Activated CD4-positive, alpha-beta T cell treated with anti-CD3 and anti-CD28 coated beads, Interleukin-2, amount 10 ng/mL, durations not matched to agents 24 days and 14 days (primary cell): ENCODE results near the gene NAA60. TPM values are rescaled to one million over a fixed set of nuclear protein-coding genes. Genes with fewer than 3 reads are reported as not detected.

Experiments
- DNase-seq: peaks from one replicate; pipeline ENCODE4 v3.0.0; 2022
- H3K27ac Mint-ChIP-seq: one replicate; pipeline ENCODE4 v1.8.0; 2022; ENCODE audit warnings: mild to moderate bottlenecking, mixed read lengths
- H3K27me3 Mint-ChIP-seq: one replicate; pipeline ENCODE4 v1.8.0; 2022; ENCODE audit warnings: mixed read lengths
- H3K36me3 Mint-ChIP-seq: one replicate; pipeline ENCODE4 v1.8.0; 2022; ENCODE audit warnings: low read depth, mild to moderate bottlenecking, mixed read lengths
- H3K4me1 Mint-ChIP-seq: one replicate; pipeline ENCODE4 v1.8.0; 2021; ENCODE audit warnings: mixed read lengths
- H3K4me3 Mint-ChIP-seq: one replicate; pipeline ENCODE4 v1.8.0; 2022; ENCODE audit warnings: mild to moderate bottlenecking, moderate library complexity, mixed read lengths
- H3K9me3 Mint-ChIP-seq: one replicate; pipeline ENCODE4 v1.8.0; 2021; ENCODE audit warnings: mixed read lengths
- intact Hi-C: fragments of 100-400 bp; cut with micrococcal nuclease; formaldehyde crosslinking; loops from one replicate; pipeline ENCODE4 v1.15.1; 2023
- total RNA-seq: library from RNA; stranded (reverse); gene quantifications from 2 replicates; pipeline ENCODE4 v1.2.3, GENCODE V29; 2022

NAA60 gene
- total RNA-seq, 1 donor from 2014 or later, result 31.4 TPM

DNA sequence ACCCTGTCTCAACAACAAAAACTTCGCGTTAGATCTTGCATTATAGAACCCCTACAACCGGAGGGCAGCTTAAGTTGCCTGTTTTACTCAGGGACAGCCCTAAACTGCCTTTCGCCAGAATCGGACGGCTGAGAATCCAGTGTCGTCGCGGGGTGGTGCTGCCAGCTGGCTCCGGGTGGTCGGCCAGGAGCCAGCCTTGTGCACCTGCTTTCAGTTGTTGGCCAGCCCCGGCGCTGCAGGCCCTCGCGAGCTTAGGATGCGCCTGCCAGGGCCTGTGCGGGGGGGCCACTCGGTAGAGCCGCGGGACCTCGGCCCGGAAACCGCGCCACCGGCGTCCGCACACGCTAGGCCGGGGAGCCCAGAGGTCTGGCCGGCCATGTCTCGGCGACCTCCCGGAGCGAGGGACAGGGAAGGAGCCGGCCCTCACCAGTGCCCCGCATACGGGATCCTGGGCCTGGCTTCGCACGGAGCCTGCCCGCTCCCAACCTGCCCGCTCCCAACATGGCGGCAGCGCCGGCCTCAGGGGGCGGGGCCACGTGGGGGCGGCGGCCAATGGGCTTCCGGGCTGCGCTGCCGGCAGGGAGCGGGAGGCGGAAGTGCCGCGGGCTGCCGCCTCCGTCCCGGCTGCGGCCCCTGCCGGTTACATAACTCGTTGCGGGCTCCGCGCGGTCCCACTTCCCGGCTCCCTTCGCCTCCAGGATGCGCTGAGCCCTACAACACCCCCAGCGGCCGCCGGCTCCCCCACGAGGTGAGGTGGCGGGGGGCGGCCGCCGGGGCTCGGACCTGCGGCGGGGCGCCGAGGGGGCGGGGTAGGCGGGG is 14.2 kb downstream of the NAA60 start:
- Mint-ChIP-seq H3K36me3 (peaks cover 8% of the 10 kb centered on the region), H3K27me3 (no peaks in the 10 kb centered on the region), H3K4me1 (peaks cover 39% of the 10 kb centered on the region), H3K27ac (peak overlapping the region; percentile 84), H3K9me3 (no peaks in the 10 kb centered on the region), H3K4me3 (peak overlapping the region; percentile 85)
- DNase-seq, result peak; percentile 97
- intact Hi-C loops, result loop anchor here (1.0 to 5.0 kb wide), 4 partner anchors 43 to 300 kb away; partner anchors contain the start of genes CLUAP1, ZNF174 and ZSCAN32

DNA sequence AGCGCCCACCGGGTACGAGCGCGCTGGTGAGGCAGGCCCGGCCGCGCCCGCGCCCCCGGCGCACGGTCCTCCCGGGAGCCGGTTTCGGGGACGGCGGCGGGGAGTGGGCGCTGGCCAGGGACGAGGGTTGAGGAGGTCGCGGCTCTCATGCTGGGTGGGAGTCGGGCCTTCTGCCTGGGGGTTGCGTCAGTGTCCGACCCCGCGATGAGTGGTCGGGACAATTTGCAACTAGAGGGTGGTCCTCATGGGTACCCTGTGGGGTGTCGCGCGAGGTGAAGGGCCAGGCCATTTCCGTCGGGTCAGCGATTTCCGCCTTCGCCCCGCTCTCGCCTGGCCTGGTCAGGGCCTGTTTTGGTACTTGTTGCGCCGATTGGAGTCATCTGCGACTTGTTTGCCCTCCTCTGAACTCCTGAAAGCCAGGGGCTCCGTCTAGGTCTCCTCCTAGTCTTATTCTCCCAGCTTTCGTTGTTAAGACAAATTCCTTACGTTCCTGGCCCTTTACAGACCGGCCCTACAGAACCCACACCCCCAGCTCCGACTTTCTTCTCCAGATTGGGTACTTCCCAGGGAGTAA is 14.9 kb downstream of the NAA60 start:
- Mint-ChIP-seq H3K36me3 (peaks cover 10% of the 10 kb centered on the region), H3K4me1 (peaks cover 39% of the 10 kb centered on the region), H3K4me3 (peak overlapping the region; percentile 79), H3K9me3 (no peaks in the 10 kb centered on the region), H3K27me3 (no peaks in the 10 kb centered on the region), H3K27ac (peak overlapping the region; percentile 63)
- intact Hi-C loops, result loop anchor here (2.0 to 5.0 kb wide), 2 partner anchors 42 to 301 kb away; partner anchors contain the start of gene CLUAP1
- DNase-seq, result peak; percentile 61

DNA sequence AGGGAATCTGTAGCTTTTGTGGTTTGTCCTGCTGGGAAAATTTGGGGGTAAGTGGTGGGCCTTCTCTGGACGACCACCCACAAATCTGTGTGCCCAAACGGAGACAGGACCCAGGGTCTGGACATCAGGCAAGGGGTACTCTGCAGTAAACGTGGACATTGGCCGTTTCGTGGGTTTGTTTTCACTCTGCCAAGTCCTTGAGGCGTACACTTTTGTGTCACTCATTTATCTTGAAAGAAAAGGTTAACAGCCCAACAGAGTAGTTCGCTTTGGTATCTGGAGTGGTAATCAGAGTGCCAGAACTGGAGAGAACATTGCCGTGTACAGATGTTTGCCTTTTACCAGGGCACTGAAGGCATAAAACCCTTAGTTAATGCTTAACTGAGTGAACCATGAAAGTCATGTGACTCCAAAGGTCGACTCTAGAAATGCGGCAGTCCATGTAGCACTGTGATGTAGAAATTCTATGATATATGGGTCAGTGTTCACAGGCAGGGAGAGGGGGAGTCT is 15.4 kb downstream of the NAA60 start:
- DNase-seq, result peak; percentile 73
- Mint-ChIP-seq H3K9me3 (no peaks in the 10 kb centered on the region), H3K4me1 (peaks cover 43% of the 10 kb centered on the region), H3K36me3 (peaks cover 12% of the 10 kb centered on the region), H3K4me3 (peak overlapping the region; percentile 79), H3K27me3 (no peaks in the 10 kb centered on the region), H3K27ac (peak overlapping the region; percentile 63)
- intact Hi-C loops, result loop anchor here (2.0 to 5.0 kb wide), 2 partner anchors 42 to 302 kb away; partner anchors contain the start of gene CLUAP1

DNA sequence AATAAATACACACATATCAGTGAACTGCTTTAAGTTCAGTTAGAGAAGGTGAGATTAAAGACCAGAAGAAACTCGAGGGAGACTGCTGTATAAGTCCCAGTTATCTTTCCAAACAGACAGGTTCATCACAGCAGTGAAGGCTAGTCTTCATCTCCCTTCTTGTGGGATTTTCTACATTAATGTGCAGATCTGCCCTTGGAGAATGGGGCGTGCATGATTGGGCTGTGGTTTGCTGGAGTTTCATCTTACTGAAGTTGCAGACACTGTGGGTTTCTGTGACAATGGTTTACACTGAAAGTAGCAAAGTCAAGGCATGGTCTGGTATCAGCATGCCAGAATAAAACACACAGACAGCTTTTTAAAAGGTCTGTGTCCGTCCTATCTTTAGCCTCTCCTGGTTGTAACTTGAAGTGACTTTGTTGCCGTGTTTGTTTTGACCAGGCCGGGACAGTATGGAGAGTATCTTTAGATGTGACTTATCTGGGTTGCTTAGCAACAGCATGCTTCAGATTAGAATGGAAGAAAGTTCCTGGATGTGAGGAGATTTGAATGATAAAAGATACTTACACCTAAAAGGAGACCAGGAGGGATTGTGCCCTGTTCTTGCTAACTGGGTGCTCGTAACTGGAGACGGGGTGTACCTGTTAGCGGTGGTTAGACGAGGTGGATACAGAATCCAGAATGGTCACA is 16.1 kb downstream of the NAA60 start:
- Mint-ChIP-seq H3K27me3 (no peaks in the 10 kb centered on the region), H3K4me3 (peak overlapping the region; percentile 79), H3K27ac (peak overlapping the region; percentile 63), H3K4me1 (peaks cover 45% of the 10 kb centered on the region), H3K36me3 (peaks cover 14% of the 10 kb centered on the region), H3K9me3 (no peaks in the 10 kb centered on the region)
- peak; percentile 80 for DNase-seq
- intact Hi-C loops, result loop anchor here (2.0 to 5.0 kb wide), 2 partner anchors 41 to 302 kb away; partner anchors contain the start of gene CLUAP1

DNA sequence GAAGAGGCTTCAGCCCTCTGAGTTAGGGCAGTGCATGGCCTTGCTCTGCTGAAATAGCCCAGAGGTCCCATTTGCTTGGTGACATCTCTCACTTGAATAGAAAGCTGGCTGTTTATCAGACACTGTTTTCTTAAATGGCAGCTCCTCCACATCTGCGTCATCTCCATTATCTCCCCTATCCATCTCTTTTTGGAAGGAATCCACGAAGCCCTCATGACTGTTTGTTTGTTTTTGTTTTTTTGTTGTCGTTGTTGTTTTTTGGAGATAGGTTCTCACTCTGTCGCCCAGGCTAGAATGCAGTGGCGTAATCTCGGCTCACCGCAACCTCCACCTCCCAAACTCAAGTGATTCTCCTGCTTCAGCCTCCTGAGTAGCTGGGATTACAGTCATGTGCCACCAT is 16.6 kb downstream of the NAA60 start:
- intact Hi-C loops, result no loop called here
- Mint-ChIP-seq H3K4me3 (peak overlapping the region; percentile 79), H3K27ac (no peak overlapping the region), H3K27me3 (no peaks in the 10 kb centered on the region), H3K36me3 (peaks cover 14% of the 10 kb centered on the region), H3K4me1 (peaks cover 45% of the 10 kb centered on the region), H3K9me3 (no peaks in the 10 kb centered on the region)
- no peak for DNase-seq

DNA sequence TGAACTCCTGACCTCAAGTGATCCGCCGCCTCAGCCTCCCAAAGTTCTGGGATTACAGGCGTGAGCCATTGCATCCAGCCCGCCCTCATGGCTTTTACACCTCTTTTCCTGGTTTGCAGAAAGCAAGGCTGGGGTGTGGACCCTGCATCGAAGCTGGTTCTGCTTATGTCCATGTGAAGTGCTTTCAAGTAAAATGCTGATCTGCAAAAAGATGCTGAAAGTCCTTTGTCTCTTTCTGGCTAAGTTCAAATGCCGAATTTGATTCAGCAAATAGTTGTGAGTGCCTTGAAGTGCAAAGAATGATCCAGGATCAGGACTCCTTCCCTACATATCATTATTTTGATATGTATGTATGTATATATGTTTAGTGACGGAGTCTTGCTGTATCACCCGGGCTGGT is 17.1 kb downstream of the NAA60 start:
- no peak overlapping the region for H3K27ac Mint-ChIP-seq
- no peaks in the 10 kb centered on the region for H3K9me3 Mint-ChIP-seq
- H3K4me3 Mint-ChIP-seq, result no peak overlapping the region
- intact Hi-C loops, result no loop called here
- H3K27me3 Mint-ChIP-seq, result no peaks in the 10 kb centered on the region
- no peak for DNase-seq
- peaks cover 17% of the 10 kb centered on the region for H3K36me3 Mint-ChIP-seq
- peaks cover 47% of the 10 kb centered on the region for H3K4me1 Mint-ChIP-seq

DNA sequence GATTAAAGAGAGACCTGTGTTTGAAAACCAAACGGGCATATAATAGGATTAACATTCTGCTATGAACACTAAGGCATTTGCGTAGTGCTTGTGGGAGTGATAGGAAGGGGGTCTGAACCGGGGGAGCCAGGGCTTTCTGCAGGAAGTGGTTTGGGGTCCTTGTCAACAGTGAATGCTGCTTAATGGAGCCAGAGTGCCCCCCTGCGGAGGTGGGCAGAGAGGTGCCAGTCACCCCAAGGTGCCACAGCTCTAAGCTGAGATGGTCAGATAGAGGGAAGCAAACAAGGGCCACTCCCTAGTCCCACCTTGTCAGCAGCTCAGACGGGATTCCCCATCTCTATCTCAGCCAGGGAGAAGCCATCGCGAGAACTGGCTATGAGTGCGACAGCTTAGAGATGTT is 17.7 kb downstream of the NAA60 start:
- H3K36me3 Mint-ChIP-seq, result peaks cover 15% of the 10 kb centered on the region
- H3K9me3 Mint-ChIP-seq, result no peaks in the 10 kb centered on the region
- no peak overlapping the region for H3K4me3 Mint-ChIP-seq
- intact Hi-C loops, result no loop called here
- H3K4me1 Mint-ChIP-seq, result peaks cover 45% of the 10 kb centered on the region
- no peaks in the 10 kb centered on the region for H3K27me3 Mint-ChIP-seq
- peak; percentile 68 for DNase-seq
- no peak overlapping the region for H3K27ac Mint-ChIP-seq

DNA sequence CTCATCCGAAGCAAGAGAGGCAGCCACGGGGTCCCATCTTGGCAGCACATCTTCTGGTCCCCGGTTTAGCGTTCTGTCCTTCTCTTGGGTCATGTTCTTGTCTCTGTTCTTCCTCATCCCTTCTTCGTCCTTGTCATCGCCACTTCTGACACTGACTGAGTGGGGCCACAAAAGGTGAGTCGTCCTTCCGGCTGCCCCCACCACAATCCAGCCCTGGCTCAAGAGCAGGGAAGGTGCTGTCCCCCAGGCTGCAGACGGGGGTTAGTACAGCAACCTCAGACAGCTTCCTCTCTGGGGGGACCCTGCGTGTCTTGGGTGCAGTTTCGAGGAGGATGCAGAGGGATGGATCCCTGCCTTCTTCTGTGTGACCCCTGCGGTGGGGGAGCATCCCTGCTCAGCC is 21.8 kb downstream of the NAA60 start:
- Mint-ChIP-seq H3K9me3 (no peaks in the 10 kb centered on the region), H3K4me1 (peaks cover 40% of the 10 kb centered on the region), H3K36me3 (peaks cover 25% of the 10 kb centered on the region), H3K4me3 (no peak overlapping the region), H3K27ac (no peak overlapping the region), H3K27me3 (no peaks in the 10 kb centered on the region)
- DNase-seq, result no peak
- intact Hi-C loops, result no loop called here

DNA sequence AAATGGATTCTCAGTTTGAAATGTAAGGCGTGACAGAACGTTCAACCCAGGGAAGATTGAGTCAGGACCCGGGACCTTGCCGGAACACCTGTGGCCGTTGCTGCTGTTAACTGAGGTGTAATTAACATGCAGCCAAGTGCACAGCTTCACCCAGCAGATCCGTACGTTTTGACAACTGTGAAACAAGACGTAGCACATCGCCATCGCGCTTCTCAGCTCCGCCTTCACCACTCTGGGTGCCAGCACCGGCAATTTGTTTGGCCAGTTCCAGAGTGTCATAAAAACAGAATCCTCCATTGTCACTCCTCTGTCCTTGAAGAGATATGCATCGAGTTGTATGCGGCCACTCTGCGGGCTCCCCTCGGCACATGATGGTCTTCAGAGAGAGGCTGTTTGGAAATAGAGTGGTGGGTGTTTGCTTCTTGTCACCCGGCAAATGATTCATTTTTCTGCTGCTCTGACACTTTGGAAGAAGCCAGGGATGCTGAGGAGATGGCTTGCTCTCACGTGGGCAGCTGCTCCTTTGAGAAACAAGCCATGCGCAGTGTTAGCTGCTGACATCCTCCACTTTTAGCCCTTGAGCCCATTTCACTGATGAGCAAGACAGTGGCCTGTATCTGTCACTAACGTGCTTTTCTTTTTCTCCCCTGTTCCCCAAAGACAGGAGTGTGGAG is 22.6 kb downstream of the NAA60 start:
- intact Hi-C loops, result no loop called here
- no peaks in the 10 kb centered on the region for H3K27me3 Mint-ChIP-seq
- H3K4me1 Mint-ChIP-seq, result peaks cover 35% of the 10 kb centered on the region

DNA sequence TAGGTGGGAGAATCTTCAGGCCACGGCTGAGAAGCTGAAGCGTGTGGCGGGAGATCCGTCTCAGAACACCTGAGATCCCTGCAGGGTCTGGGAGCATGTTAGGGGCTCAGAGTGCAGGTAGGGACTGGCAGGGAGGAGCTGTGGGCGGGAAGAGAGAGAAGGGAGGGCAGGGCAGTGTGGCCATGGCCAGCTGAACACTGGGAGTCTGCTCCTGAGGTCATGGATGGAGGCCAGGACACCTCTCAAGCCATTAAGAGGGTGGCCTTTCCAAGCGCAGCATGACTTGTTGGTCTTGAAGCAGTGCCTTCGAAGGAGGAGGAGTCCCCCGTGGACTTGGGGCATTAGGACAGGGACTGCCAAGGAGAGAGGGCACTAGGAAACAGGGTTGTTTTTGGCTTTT is 23.7 kb downstream of the NAA60 start:
- no peak for DNase-seq
- Mint-ChIP-seq H3K27me3 (no peaks in the 10 kb centered on the region), H3K4me3 (no peak overlapping the region), H3K27ac (no peak overlapping the region), H3K9me3 (no peaks in the 10 kb centered on the region), H3K4me1 (peaks cover 29% of the 10 kb centered on the region), H3K36me3 (peaks cover 23% of the 10 kb centered on the region)
- intact Hi-C loops, result no loop called here

More for the DNA sequence above, 22.6 kb downstream of the NAA60 start:
- no peak for DNase-seq
- Mint-ChIP-seq H3K27ac (no peak overlapping the region), H3K9me3 (no peaks in the 10 kb centered on the region), H3K36me3 (peaks cover 25% of the 10 kb centered on the region), H3K4me3 (no peak overlapping the region)

DNA sequence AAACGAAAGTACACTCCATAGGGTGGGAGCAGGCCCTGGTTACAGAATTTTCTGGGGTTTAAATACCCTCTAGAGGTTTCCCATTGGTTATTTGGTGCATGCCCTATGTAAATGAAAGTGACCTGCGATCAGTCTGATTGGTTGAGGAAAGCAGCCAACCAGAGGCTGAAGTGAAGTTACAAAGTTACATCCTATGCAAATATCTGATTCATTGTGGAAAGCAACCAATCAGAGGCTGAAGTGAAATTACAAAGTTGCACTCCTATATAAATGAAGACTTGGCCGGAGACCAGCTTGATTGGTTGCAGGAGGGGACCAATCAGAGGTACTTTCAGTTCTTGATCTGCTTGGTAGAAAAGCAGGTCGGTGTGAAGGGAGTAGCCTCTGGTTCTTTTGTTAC is 24.4 kb downstream of the NAA60 start:
- Mint-ChIP-seq H3K27me3 (no peaks in the 10 kb centered on the region), H3K4me1 (peaks cover 29% of the 10 kb centered on the region), H3K27ac (no peak overlapping the region), H3K4me3 (no peak overlapping the region), H3K36me3 (peaks cover 26% of the 10 kb centered on the region), H3K9me3 (peaks cover 3% of the 10 kb centered on the region)
- intact Hi-C loops, result no loop called here
- DNase-seq, result no peak

DNA sequence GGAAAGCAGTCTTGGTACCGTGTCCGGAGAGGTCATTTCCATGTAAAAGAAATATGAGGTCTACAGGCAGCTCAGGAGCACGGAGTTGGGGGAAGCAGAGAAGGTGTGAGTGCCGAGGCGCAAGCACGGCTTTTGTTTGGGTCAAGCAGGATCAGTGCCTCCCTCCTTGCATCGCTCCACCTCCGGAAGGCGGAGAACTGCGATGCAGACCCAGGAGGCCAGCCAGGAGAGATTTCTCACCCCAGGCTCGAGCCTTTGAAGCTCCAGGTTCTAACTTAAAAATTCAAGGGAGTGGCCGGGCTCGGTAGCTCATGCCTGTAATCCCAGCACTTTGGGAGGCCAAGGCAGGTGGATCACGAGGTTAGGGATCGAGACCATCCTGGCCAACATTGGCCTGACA is 25.0 kb downstream of the NAA60 start:
- Mint-ChIP-seq H3K4me1 (peaks cover 31% of the 10 kb centered on the region), H3K27me3 (no peaks in the 10 kb centered on the region), H3K9me3 (peaks cover 3% of the 10 kb centered on the region), H3K27ac (no peak overlapping the region), H3K4me3 (no peak overlapping the region), H3K36me3 (peaks cover 30% of the 10 kb centered on the region)
- DNase-seq, result no peak
- intact Hi-C loops, result no loop called here

DNA sequence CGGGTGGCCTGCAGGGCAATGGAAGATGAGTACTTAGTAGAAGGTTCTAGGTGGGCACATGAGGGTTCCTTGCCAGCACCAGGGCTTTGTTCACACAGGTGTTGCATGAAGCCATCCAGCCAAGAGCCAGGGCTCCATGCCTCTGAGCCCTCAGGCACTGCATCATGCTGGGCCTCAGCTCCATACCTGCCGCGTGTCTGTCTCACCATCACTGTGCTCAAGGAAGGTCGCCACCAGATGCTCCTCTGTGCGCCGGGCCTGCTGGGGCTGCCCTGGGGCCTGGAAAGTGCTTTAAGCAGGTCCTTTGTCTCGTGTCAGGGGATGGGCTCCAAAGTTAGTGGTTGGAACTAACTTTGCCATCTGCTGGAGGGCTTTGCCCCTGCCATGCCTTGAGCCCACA is 26.3 kb downstream of the NAA60 start:
- Mint-ChIP-seq H3K9me3 (peaks cover 3% of the 10 kb centered on the region), H3K27ac (no peak overlapping the region), H3K4me1 (peaks cover 26% of the 10 kb centered on the region), H3K36me3 (peaks cover 28% of the 10 kb centered on the region), H3K27me3 (no peaks in the 10 kb centered on the region), H3K4me3 (no peak overlapping the region)
- no peak for DNase-seq
- intact Hi-C loops, result no loop called here
